ENCODE results near the gene KRTAP4-12.

GRCh38 chr17:41073676-41074075, 50.3 kb downstream of the KRTAP4-12 start:
- no peak for TF ChIP-seq CTCF (IDR thresholded peaks at IDR 0.05)
- TF ChIP-seq EP300 (IDR thresholded peaks at IDR 0.05; ENCODE audit: low read depth), result no peak

Measured in transverse colon (tissue), 3 donors.